ENCODE data around the gene WIPI1.

Gene WIPI1

DNA sequence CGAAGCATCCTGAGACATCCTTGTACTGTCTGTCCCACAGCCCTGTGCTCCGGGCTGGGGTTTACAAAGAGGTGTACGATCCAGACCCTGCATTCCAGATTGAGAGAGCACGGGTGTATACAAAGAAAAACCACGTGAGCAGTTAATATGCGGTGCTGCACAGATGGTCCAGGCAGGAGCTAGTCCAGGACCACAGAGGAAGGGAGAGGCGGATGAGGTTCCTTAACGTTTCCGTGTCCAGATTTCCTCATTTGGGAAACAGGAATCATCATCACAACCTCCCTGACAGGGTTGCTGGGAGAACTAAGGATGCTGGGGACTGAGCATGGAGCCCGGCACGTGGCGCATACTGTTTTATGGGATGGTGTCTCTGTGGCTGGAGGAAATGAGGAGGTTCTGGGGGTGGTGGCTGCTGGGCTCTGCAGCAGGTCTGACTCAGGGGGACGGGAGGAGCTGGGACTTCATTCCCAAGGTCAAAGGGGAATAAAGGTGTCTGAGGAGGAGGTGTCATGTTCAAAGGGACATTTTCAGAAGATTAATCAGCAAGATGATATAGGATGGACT is 26.2 kb downstream of the WIPI1 start:
- H3K4me1 ChIP-seq (ENCODE audit: control insufficient read depth in 1 of 2, insufficient read depth in 2 of 2, low read length in 2 of 2), result peaks cover 0 to 1% of the 10 kb centered on the region in 2 donors
- H3K36me3 ChIP-seq (ENCODE audit: control insufficient read depth in 1 of 2, insufficient read depth in 2 of 2, low read length in 2 of 2), result peaks cover 37 to 77% of the 10 kb centered on the region in 2 donors
- no peak overlapping the region for H3K4me3 ChIP-seq (ENCODE audit: low read depth in 1 of 2, low read length in 2 of 2)

DNA sequence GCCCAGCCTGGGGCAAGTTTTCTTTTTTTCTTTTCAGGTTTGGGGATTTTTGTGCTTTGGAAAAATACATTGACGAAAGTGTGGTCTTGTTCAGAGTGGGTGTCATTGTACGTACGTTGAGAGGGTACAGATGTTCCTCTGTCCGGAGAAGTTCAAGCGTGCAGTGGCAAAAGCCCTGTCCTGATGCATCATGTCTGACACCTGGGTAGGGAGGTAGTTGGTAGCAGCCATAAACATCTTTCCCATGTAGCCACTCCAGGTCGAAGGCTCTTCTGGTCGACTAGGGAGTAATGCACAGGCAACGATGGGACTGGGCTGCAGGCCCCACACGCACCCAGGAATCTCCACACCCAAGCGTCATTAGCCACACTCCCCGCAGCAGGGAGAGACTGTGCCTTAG is 27.4 kb downstream of the WIPI1 start:
- Histone ChIP-seq H3K4me3 (ENCODE audit: low read depth in 1 of 2, low read length in 2 of 2) (no peak overlapping the region), H3K9ac (ENCODE audit: low read depth in 1 of 2, low read length in 2 of 2) (no peak overlapping the region), H3K27me3 (ENCODE audit: control insufficient read depth in 1 of 2, insufficient read depth in 2 of 2, low read length in 2 of 2) (no peaks in the 10 kb centered on the region), H3K27ac (ENCODE audit: low read depth, low read length) (no peak overlapping the region), H3K9me3 (ENCODE audit: control insufficient read depth in 1 of 2, low read length in 2 of 2) (no peaks in the 10 kb centered on the region), H3K36me3 (ENCODE audit: control insufficient read depth in 1 of 2, insufficient read depth in 2 of 2, low read length in 2 of 2) (peaks cover 33 to 66% of the 10 kb centered on the region in 2 donors), H3K4me1 (ENCODE audit: control insufficient read depth in 1 of 2, insufficient read depth in 2 of 2, low read length in 2 of 2) (no peaks in the 10 kb centered on the region)

More for the DNA sequence above, 26.2 kb downstream of the WIPI1 start:
- Histone ChIP-seq H3K27ac (ENCODE audit: low read depth, low read length) (no peak overlapping the region), H3K27me3 (ENCODE audit: control insufficient read depth in 1 of 2, insufficient read depth in 2 of 2, low read length in 2 of 2) (no peaks in the 10 kb centered on the region), H3K9me3 (ENCODE audit: control insufficient read depth in 1 of 2, low read length in 2 of 2) (no peaks in the 10 kb centered on the region), H3K9ac (ENCODE audit: low read depth in 1 of 2, low read length in 2 of 2) (no peak overlapping the region)

DNA sequence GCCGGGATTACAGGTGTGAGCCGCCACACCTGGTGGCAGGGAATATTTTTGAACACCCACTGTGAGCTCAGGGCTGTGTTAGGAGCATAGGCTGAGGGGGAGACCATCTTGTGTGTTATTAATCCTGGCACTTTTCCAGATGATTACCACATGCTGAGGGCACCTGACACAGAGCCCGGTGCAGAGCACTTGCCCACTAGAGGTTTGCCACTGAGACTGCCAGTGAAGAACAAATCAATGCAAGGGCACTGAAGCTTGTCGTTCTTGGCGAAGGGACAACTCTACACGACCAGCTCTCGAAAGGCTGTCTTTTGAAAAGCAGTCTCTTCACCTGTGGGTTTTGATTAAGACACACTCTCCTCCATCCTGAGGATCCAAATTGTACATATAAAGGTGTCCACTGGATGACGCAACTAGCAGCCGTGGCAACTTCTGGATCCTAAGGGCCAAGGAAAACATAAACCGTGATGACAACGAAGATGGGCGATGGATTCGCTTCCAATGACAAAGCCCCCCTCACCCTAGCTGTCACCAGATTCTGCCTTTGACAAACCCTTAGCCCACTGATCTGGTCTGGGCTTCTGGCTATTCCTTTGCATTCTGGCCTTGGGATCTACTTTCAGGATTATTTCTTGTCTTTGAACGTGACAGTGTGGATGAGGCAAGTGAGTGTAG is 28.7 kb downstream of the WIPI1 start:
- no peaks in the 10 kb centered on the region for H3K4me1 ChIP-seq (ENCODE audit: control insufficient read depth in 1 of 2, insufficient read depth in 2 of 2, low read length in 2 of 2)
- H3K4me3 ChIP-seq (ENCODE audit: low read depth in 1 of 2, low read length in 2 of 2), result no peak overlapping the region
- H3K36me3 ChIP-seq (ENCODE audit: control insufficient read depth in 1 of 2, insufficient read depth in 2 of 2, low read length in 2 of 2), result peaks cover 27 to 56% of the 10 kb centered on the region in 2 donors
- H3K9ac ChIP-seq (ENCODE audit: low read depth in 1 of 2, low read length in 2 of 2), result no peak overlapping the region
- H3K27me3 ChIP-seq (ENCODE audit: control insufficient read depth in 1 of 2, insufficient read depth in 2 of 2, low read length in 2 of 2), result no peaks in the 10 kb centered on the region
- no peaks in the 10 kb centered on the region for H3K9me3 ChIP-seq (ENCODE audit: control insufficient read depth in 1 of 2, low read length in 2 of 2)
- no peak overlapping the region for H3K27ac ChIP-seq (ENCODE audit: low read depth, low read length)

DNA sequence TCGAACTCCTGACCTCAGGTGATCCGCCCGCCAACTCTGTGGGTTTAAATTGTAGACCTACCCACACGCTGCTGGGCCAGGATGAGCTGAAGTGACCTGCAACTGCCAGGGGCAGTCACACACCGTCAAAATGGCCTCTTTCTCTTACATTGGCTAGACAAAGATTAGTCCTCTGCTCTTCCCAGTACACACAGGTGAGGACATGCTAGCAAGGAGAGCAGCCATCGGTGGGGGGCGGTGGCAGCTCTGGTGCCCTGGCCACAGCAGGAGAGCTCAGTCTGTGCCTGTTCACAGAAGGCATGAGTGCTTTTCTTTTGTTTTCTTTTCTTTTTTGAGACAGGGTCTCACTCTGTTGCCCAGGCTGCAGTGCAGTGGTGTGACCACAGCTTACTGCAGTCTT is 29.7 kb downstream of the WIPI1 start:
- Histone ChIP-seq H3K36me3 (ENCODE audit: control insufficient read depth in 1 of 2, insufficient read depth in 2 of 2, low read length in 2 of 2) (peaks cover 28 to 54% of the 10 kb centered on the region in 2 donors), H3K4me3 (ENCODE audit: low read depth in 1 of 2, low read length in 2 of 2) (no peak overlapping the region), H3K9me3 (ENCODE audit: control insufficient read depth in 1 of 2, low read length in 2 of 2) (no peaks in the 10 kb centered on the region), H3K4me1 (ENCODE audit: control insufficient read depth in 1 of 2, insufficient read depth in 2 of 2, low read length in 2 of 2) (no peaks in the 10 kb centered on the region), H3K27me3 (ENCODE audit: control insufficient read depth in 1 of 2, insufficient read depth in 2 of 2, low read length in 2 of 2) (no peaks in the 10 kb centered on the region), H3K9ac (ENCODE audit: low read depth in 1 of 2, low read length in 2 of 2) (no peak overlapping the region), H3K27ac (ENCODE audit: low read depth, low read length) (no peak overlapping the region)

DNA sequence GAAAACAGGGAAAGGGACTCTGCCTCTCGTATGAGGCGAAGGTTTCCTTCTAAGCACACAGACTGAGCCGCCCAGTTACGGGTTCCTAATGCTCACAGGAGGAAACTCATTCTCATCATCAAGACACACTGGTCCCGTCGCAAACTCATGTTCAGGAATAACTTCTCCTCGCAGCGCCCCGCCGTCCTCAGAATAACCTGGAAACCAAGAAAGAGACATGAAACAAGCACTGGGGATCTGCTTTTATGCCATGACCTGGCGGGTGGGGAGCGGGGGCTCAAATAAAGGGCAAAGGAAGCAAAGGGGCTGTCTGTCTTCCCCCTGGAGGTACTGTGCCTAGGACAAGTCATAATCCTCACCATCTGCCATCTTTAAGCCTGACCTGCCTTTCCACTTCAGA is 31.3 kb downstream of the WIPI1 start:
- H3K9ac ChIP-seq (ENCODE audit: low read depth in 1 of 2, low read length in 2 of 2), result no peak overlapping the region
- no peak overlapping the region for H3K4me3 ChIP-seq (ENCODE audit: low read depth in 1 of 2, low read length in 2 of 2)
- H3K27me3 ChIP-seq (ENCODE audit: control insufficient read depth in 1 of 2, insufficient read depth in 2 of 2, low read length in 2 of 2), result no peaks in the 10 kb centered on the region
- no peak overlapping the region for H3K27ac ChIP-seq (ENCODE audit: low read depth, low read length)
- H3K36me3 ChIP-seq (ENCODE audit: control insufficient read depth in 1 of 2, insufficient read depth in 2 of 2, low read length in 2 of 2), result peaks cover 23 to 43% of the 10 kb centered on the region in 2 donors
- H3K4me1 ChIP-seq (ENCODE audit: control insufficient read depth in 1 of 2, insufficient read depth in 2 of 2, low read length in 2 of 2), result no peaks in the 10 kb centered on the region
- H3K9me3 ChIP-seq (ENCODE audit: control insufficient read depth in 1 of 2, low read length in 2 of 2), result no peaks in the 10 kb centered on the region

DNA sequence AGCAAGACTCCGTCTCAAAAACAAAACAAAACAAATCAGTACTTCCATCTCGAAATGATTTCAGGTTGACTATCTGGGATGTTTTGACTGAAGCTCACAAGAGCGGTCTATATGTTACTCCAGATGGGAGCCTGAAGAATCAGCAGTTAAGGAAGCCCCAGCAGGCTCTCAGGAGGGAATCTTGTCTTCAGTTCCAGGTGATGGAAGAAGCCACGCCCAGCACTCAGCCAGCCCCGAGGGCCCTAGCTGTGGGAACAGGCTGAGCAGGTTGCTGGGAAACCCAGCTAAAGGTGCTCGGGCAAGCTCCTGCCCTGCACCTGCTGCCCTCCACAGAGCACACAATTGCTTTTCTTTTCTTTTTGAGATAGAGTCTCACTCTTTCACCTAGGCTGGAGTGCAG is 32.4 kb downstream of the WIPI1 start:
- Histone ChIP-seq H3K36me3 (ENCODE audit: control insufficient read depth in 1 of 2, insufficient read depth in 2 of 2, low read length in 2 of 2) (peaks cover 19 to 43% of the 10 kb centered on the region in 2 donors), H3K27ac (ENCODE audit: low read depth, low read length) (no peak overlapping the region), H3K9me3 (ENCODE audit: control insufficient read depth in 1 of 2, low read length in 2 of 2) (no peaks in the 10 kb centered on the region), H3K9ac (ENCODE audit: low read depth in 1 of 2, low read length in 2 of 2) (no peak overlapping the region), H3K27me3 (ENCODE audit: control insufficient read depth in 1 of 2, insufficient read depth in 2 of 2, low read length in 2 of 2) (no peaks in the 10 kb centered on the region), H3K4me3 (ENCODE audit: low read depth in 1 of 2, low read length in 2 of 2) (no peak overlapping the region), H3K4me1 (ENCODE audit: control insufficient read depth in 1 of 2, insufficient read depth in 2 of 2, low read length in 2 of 2) (no peaks in the 10 kb centered on the region)

DNA sequence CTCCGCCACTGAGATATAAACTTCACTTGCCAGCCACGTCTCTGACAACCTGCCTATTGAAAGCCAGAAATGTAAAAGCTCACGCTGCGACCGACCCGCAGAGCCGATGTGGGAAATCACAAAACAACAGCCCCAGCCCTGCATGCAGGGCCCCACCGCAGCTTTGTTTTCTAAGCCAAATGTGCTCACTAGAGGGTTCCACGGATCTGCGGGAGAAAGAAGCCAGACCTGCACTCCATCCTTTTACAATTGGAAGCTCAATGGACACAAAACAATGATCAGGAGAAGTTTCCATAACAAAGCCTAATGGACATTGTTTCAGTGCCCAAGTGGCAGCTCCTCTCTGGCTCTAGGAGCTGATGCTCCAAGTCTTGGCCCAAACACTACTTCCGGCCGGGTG is 33.1 kb downstream of the WIPI1 start:
- H3K27me3 ChIP-seq (ENCODE audit: control insufficient read depth in 1 of 2, insufficient read depth in 2 of 2, low read length in 2 of 2), result no peaks in the 10 kb centered on the region
- H3K4me3 ChIP-seq (ENCODE audit: low read depth in 1 of 2, low read length in 2 of 2), result no peak overlapping the region
- H3K9me3 ChIP-seq (ENCODE audit: control insufficient read depth in 1 of 2, low read length in 2 of 2), result no peaks in the 10 kb centered on the region
- H3K9ac ChIP-seq (ENCODE audit: low read depth in 1 of 2, low read length in 2 of 2), result no peak overlapping the region
- H3K36me3 ChIP-seq (ENCODE audit: control insufficient read depth in 1 of 2, insufficient read depth in 2 of 2, low read length in 2 of 2), result peaks cover 15 to 41% of the 10 kb centered on the region in 2 donors
- H3K4me1 ChIP-seq (ENCODE audit: control insufficient read depth in 1 of 2, insufficient read depth in 2 of 2, low read length in 2 of 2), result no peaks in the 10 kb centered on the region
- no peak overlapping the region for H3K27ac ChIP-seq (ENCODE audit: low read depth, low read length)

DNA sequence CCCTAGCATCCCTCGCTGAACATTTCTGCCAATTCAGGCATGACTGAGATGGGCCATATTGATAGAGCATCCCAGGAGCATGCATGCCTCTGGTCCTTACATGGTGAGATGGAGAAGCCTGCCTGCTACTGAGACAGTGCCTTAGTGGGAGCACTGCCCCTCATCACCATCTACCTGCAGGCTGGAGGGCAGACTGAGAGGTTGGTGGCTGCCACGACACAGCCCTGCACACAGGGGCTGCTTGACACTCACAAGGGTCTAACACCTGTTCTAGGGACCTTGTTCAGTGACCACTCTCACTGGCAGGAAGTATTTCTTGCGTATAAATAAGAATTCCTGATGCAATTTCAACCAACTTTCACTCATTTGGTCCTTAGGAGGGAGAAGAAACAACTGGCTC is 34.0 kb downstream of the WIPI1 start:
- Histone ChIP-seq H3K36me3 (ENCODE audit: control insufficient read depth in 1 of 2, insufficient read depth in 2 of 2, low read length in 2 of 2) (peaks cover 9 to 32% of the 10 kb centered on the region in 2 donors), H3K9me3 (ENCODE audit: control insufficient read depth in 1 of 2, low read length in 2 of 2) (no peaks in the 10 kb centered on the region), H3K27me3 (ENCODE audit: control insufficient read depth in 1 of 2, insufficient read depth in 2 of 2, low read length in 2 of 2) (no peaks in the 10 kb centered on the region), H3K27ac (ENCODE audit: low read depth, low read length) (no peak overlapping the region), H3K4me1 (ENCODE audit: control insufficient read depth in 1 of 2, insufficient read depth in 2 of 2, low read length in 2 of 2) (no peaks in the 10 kb centered on the region), H3K4me3 (ENCODE audit: low read depth in 1 of 2, low read length in 2 of 2) (no peak overlapping the region), H3K9ac (ENCODE audit: low read depth in 1 of 2, low read length in 2 of 2) (no peak overlapping the region)

DNA sequence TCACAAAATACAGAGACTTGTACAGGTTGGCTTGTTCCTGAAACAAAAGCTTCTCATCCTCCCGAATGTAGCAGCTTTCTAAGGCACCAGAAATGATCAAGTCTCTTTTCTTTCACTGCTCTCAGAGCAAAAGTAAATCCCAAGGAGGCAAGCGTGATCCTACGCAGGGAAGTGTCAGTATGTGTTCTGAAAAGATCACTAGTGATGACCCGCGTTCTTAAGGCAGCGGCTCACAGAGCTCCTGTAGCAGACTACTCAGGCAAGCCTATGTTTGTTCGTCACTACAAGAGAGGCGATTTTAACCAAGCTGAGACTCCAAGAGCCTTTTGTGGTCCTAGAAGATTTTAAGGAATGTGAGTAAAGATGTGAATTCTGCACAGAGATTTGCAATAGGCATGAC is 34.5 kb downstream of the WIPI1 start:
- peaks cover 9 to 31% of the 10 kb centered on the region in 2 donors for H3K36me3 ChIP-seq (ENCODE audit: control insufficient read depth in 1 of 2, insufficient read depth in 2 of 2, low read length in 2 of 2)
- no peaks in the 10 kb centered on the region for H3K27me3 ChIP-seq (ENCODE audit: control insufficient read depth in 1 of 2, insufficient read depth in 2 of 2, low read length in 2 of 2)
- H3K9ac ChIP-seq (ENCODE audit: low read depth in 1 of 2, low read length in 2 of 2), result no peak overlapping the region
- no peaks in the 10 kb centered on the region for H3K9me3 ChIP-seq (ENCODE audit: control insufficient read depth in 1 of 2, low read length in 2 of 2)
- H3K4me3 ChIP-seq (ENCODE audit: low read depth in 1 of 2, low read length in 2 of 2), result no peak overlapping the region
- no peaks in the 10 kb centered on the region for H3K4me1 ChIP-seq (ENCODE audit: control insufficient read depth in 1 of 2, insufficient read depth in 2 of 2, low read length in 2 of 2)
- H3K27ac ChIP-seq (ENCODE audit: low read depth, low read length), result no peak overlapping the region

DNA sequence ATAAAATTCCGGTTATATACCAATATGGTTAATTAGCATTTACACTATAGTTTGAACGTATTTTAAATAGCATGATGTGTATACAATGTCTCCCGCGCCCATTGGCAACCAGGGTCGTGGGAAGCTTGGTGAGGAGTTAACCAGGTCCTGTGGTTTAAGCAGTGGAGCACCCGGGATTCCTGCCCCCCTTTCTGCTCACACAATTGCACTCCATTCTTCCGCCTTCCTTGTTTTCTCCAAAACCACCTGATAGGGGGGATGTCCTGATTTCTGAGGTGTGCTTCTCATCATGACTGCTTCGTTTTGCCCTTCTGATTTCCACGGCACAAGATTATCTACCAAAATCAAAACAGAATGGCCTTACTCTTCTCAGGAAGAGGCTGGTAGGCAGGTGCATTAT is 35.8 kb downstream of the WIPI1 start:
- Histone ChIP-seq H3K27me3 (ENCODE audit: control insufficient read depth in 1 of 2, insufficient read depth in 2 of 2, low read length in 2 of 2) (no peaks in the 10 kb centered on the region), H3K9me3 (ENCODE audit: control insufficient read depth in 1 of 2, low read length in 2 of 2) (no peaks in the 10 kb centered on the region), H3K9ac (ENCODE audit: low read depth in 1 of 2, low read length in 2 of 2) (no peak overlapping the region), H3K4me1 (ENCODE audit: control insufficient read depth in 1 of 2, insufficient read depth in 2 of 2, low read length in 2 of 2) (no peaks in the 10 kb centered on the region), H3K4me3 (ENCODE audit: low read depth in 1 of 2, low read length in 2 of 2) (no peak overlapping the region), H3K27ac (ENCODE audit: low read depth, low read length) (no peak overlapping the region), H3K36me3 (ENCODE audit: control insufficient read depth in 1 of 2, insufficient read depth in 2 of 2, low read length in 2 of 2) (peaks cover 9 to 21% of the 10 kb centered on the region in 2 donors)
